GM19099 (cell line): Measurements from ENCODE around the gene SPTB.

Source experiments
- POLR2A ChIP-seq: IDR thresholded peaks from 3 replicates; pipeline ENCODE4 v1.6.1; 2011; ENCODE audit warnings: low read depth; ENCODE audit not compliant: insufficient read length; ENCODE audit errors: extremely low read depth

SPTB gene

GRCh38 chr14:64844969-64845536, 34.7 kb downstream of the SPTB start:
- no peak for TF ChIP-seq POLR2A

GRCh38 chr14:64844272-64844671, 35.4 kb downstream of the SPTB start:
- TF ChIP-seq POLR2A, result no peak

DNA sequence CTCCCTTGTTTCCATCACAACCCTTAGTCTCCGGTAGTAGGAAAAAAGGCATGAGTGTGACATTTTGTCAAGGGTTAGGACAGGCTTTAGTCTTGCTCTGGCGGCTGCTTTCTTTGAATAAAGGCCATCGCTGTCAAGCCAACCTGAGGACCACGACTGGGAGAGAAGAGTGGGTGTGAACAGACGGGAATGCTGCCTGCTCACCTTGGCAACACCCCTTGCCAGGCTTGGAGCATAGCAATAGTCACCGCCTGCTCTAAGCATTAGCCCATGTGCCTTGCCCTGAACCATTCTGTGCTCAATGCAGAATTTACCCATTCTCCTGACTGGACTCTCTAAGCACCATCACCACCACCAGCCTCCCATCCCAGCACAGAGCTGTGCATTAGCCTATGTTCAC, 36.2 kb downstream of the SPTB start:
- no peak for TF ChIP-seq POLR2A

DNA sequence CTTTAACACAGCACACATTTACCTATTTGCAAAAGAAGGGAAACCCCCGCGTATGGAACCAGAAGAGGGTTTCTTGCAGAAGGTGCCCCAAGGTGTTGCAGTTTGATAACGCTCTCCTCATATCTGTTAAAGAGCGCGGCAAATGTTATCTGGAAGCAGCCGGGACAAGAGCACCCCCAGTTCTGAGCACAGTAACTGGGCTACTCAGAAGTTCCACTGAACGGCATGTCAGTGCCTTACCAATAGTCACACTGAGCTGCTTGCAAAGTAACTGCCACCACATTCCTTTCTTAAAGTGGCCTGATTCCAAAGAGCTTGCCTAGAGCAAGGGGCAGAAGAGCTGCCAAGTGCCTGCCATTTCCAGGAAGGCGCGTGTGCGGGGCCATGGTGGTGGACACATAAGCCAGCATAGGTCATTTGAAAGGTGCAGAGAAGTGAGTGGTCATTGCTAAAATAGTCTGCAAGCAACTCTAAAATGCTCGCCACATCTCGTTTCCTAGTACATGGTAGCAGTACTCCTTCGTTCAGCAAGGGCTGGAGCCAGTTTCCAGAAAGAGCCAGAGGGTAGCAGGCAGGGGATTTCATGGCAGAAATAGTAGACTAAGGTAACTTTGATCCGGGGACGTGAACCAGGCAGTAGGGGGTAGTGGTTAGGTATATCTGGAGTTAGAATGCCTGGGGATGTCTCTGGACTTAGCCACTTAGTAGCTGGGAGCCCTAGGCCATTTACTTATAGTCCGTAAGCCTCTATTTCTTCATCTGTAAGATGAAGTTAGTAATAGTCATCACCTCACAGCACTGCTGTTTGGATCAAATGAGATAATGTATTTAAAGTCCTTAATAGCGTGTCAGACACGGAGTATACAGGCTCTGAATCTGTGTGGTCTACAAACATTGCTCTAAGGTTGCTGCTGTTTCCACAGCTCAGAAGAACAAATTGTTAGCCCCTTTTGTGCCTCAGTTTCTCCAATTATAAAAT, 37.6 kb downstream of the SPTB start:
- no peak for TF ChIP-seq POLR2A

- no peak for TF ChIP-seq POLR2A
Measured at GRCh38 chr14:64841121-64841651, 38.5 kb downstream of the SPTB start.

- TF ChIP-seq POLR2A, result no peak
Measured at GRCh38 chr14:64838656-64839055, 41.1 kb downstream of the SPTB start.

GRCh38 chr14:64835431-64835830, 44.3 kb downstream of the SPTB start:
- no peak for TF ChIP-seq POLR2A

DNA sequence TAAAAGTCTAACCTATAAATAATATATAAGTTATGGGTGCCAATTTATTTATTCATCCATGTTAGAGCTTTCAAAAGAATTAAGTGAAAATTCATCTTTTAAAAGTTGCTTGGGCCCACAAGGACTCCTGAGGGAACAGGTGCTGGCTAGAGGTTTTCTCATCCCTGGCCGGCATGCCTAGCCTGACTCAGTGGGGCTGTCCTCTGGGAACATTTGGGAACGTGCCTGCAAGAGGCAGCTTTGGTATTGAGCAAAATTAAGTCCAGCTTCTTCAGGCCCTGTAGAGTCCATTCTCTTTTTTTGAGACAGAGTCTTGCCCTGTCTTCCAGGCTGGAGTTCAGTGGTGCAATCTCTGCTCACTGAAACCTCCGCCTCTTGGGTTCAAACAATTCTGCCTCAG, 44.7 kb downstream of the SPTB start:
- no peak for TF ChIP-seq POLR2A

- no peak for TF ChIP-seq POLR2A
Measured at GRCh38 chr14:64831419-64831818, 48.3 kb downstream of the SPTB start.

DNA sequence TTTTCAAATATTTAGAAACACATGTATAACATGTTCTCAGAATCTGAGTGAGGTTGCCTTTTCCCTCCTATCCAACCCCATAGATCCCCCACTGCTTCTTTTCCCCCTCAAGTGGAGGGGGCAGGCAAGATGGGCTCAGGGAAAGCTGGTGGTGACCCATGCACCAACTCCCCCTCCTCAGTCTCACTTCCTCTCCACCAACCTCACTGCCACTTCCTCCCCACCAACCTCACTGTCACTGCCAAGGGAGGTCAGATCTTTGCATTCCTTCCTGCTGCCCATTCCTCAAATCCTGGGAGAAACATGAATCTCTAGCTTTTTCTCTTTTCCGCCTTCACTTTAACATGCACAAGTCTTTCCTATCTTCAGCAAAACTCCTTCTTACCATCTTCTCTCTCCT, 48.7 kb downstream of the SPTB start:
- TF ChIP-seq POLR2A, result no peak

DNA sequence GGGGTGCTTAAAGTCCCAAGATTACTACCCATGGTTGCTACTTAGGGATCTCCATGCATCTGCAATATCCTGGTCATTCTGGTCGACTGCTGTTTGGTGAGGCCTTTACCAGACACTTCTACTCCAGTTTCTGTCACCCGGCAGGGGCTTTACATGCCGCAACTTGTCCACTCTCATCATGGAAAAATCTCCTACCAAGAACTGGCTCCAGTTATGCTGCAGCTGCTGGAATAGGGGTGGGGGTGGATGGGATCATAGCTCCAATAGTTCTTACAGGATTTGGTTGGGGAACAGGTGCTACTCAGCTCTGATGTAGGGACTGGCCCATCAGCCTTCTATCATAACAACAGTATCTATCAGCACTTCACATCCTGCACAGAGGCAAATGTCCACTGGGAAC, 51.6 kb downstream of the SPTB start:
- no peak for TF ChIP-seq POLR2A

GRCh38 chr14:64826845-64827244, 52.9 kb downstream of the SPTB start:
- no peak for TF ChIP-seq POLR2A

DNA sequence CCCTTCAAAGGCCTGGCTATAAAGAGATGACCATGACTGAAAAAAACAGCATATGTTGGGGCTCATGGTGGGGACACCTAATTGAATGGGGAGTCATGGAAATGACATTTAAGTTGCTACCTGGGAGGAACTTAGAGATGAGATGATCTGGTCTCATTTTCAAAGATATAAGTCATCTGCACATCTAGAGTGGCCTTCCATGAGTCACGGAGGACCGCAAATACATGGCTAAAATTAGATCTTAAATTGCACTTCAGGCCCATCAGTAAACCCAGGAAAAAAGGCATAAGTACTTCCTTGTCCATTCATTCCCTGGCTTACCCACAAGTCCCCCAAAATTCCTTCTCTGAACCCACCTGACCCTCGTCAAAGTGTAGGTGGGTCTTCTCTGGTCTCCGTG, 53.4 kb downstream of the SPTB start:
- no peak for TF ChIP-seq POLR2A

DNA sequence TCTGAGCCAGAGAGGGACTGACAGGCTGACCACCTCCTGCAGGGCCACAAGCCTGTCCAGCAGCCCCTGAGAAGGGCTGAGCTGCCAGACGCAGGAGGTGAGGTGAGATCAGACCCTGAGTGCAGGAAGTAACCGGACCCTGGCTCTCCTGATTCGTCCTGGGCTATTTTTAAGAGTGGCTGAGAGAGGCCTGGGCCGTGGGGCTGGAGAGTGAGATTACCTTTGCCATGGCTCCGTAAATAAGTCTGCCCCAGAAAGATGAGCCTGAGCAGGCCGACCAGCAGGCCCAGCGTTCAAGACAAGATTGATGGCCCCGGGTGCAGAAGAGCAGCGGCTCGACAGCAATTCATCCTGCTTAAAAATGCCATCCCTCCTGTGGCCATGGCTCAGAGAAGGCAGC, 54.2 kb downstream of the SPTB start:
- TF ChIP-seq POLR2A, result no peak

- TF ChIP-seq POLR2A, result no peak
Measured at GRCh38 chr14:64825006-64825405, 54.7 kb downstream of the SPTB start.

- no peak for TF ChIP-seq POLR2A
Measured at GRCh38 chr14:64824471-64824870, 55.2 kb downstream of the SPTB start.

DNA sequence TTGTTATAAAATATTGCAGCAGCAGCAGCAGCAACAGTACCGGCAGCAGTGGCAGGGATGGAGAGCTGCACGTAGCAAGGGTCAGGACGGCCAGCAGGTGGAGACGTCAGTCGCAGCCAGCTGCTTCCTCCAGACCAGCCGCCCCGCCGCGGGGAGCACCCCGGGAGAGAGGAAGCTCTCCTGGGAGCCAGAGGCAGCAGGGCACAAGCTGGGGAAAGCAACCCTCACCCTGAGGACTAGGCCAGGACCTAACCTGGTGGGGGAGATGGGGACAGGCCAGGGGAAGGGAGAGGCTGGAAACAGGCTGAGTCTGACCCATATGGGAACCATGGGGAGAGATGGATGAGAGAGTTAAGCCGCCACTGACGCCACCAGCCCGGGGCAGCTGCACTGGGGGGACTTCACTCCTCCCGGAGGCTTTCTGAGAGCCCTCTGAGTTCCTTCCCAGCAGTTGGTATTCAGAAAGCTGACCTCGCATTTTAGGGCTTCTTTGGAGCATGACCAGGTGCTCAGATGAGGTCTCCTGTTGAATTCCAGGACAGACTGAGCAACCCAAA, 56.3 kb downstream of the SPTB start:
- no peak for TF ChIP-seq POLR2A

DNA sequence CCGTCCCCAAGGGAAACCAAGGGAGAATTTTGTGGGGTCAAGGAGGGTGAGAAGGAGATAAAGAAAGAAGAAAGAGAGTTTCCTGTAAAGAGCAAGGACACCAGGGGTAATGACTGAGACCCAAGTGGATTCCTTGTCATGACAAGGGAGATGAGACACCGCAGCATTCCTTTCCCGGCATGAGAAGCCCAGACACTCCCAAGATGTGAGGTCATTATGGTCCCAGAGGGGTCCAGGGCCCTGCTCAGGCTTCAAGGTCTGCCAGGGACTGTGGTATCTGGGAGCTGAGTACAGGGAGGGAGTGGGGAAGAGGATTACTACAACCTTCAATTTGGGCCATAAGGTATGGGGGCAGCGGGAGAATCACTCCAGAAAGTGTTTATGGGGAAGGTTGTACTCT, 58.1 kb downstream of the SPTB start:
- no peak for TF ChIP-seq POLR2A
